Loucy (cell line): ENCODE data around the gene RTN4.

Experiments used
- CTCF ChIP-seq: fragments of 200-600 bp; sonication (generic); conservative IDR thresholded peaks from 2 replicates; pipeline ENCODE4 v1.5.1; 2014; ENCODE audit warnings: mild to moderate bottlenecking, antibody characterized with exemption, low read length
- EZH2phosphoT487 ChIP-seq: fragments of 200-600 bp; IDR thresholded peaks from 2 replicates; pipeline ENCODE4 v1.6.1; 2018; ENCODE audit warnings: antibody characterized with exemption, mild to moderate bottlenecking, moderate library complexity, borderline replicate concordance

GRCh38 chr2:54963476-54963875 is 86.8 kb downstream of the RTN4 start:
- TF ChIP-seq CTCF (no peak), EZH2phosphoT487 (no peak)
